ENCODE data around the gene RBKS. TPM values are rescaled to one million over a fixed set of nuclear protein-coding genes. Genes with fewer than 3 reads are reported as not detected.

Gene RBKS
- total RNA-seq, 1 experiment from 2014 or later: 3.3 TPM

- peaks cover 6% of the 10 kb centered on the region for H3K36me3 Mint-ChIP-seq (ENCODE audit: insufficient read depth, unreplicated experiment)
- no peak for DNase-seq
- no TSS peak for BruUV-seq (replicated peaks)
- CTCF ChIA-PET: no interaction called here
- H3K4me1 Mint-ChIP-seq (ENCODE audit: low read depth, unreplicated experiment): peaks cover 66% of the 10 kb centered on the region
- H3K4me3 Mint-ChIP-seq (ENCODE audit: low read depth, unreplicated experiment): no peak overlapping the region
- peak overlapping the region; percentile 27 for H3K27ac Mint-ChIP-seq (ENCODE audit: unreplicated experiment)
- H3K9me3 Mint-ChIP-seq (ENCODE audit: low read depth, unreplicated experiment): no peaks in the 10 kb centered on the region
- no peak for TF ChIP-seq CTCF (IDR thresholded peaks at IDR 0.05; ENCODE audit: unreplicated experiment)
- intact Hi-C loops (cut with micrococcal nuclease; ENCODE audit: unreplicated experiment): loop anchor here (10.0 kb wide), 1 partner anchor 127 kb away; no protein-coding TSS in a partner anchor
- no peaks in the 10 kb centered on the region for H3K27me3 Mint-ChIP-seq (ENCODE audit: unreplicated experiment)
Observed at GRCh38 chr2:27797841-27798240, 92.3 kb downstream of the RBKS start.

GRCh38 chr2:27796791-27797765, 93.1 kb downstream of the RBKS start:
- H3K27ac Mint-ChIP-seq (ENCODE audit: unreplicated experiment): peak overlapping the region; percentile 27
- BruUV-seq (replicated peaks): no TSS peak
- CTCF ChIA-PET: no interaction called here
- H3K4me3 Mint-ChIP-seq (ENCODE audit: low read depth, unreplicated experiment): no peak overlapping the region
- intact Hi-C loops (cut with micrococcal nuclease; ENCODE audit: unreplicated experiment): loop anchor here (10.0 kb wide), 1 partner anchor 128 kb away; no protein-coding TSS in a partner anchor
- no peaks in the 10 kb centered on the region for H3K27me3 Mint-ChIP-seq (ENCODE audit: unreplicated experiment)
- TF ChIP-seq CTCF (IDR thresholded peaks at IDR 0.05; ENCODE audit: unreplicated experiment): no peak
- peaks cover 6% of the 10 kb centered on the region for H3K36me3 Mint-ChIP-seq (ENCODE audit: insufficient read depth, unreplicated experiment)
- DNase-seq: no peak
- peaks cover 3% of the 10 kb centered on the region for H3K9me3 Mint-ChIP-seq (ENCODE audit: low read depth, unreplicated experiment)
- peaks cover 74% of the 10 kb centered on the region for H3K4me1 Mint-ChIP-seq (ENCODE audit: low read depth, unreplicated experiment)

GRCh38 chr2:27795868-27796277, 94.3 kb downstream of the RBKS start:
- no peak for DNase-seq
- peaks cover 6% of the 10 kb centered on the region for H3K36me3 Mint-ChIP-seq (ENCODE audit: insufficient read depth, unreplicated experiment)

More at GRCh38 chr2:27795868-27796277, 94.3 kb downstream of the RBKS start:
- Mint-ChIP-seq H3K4me1 (ENCODE audit: low read depth, unreplicated experiment) (peaks cover 82% of the 10 kb centered on the region), H3K27ac (ENCODE audit: unreplicated experiment) (peak overlapping the region; percentile 49), H3K4me3 (ENCODE audit: low read depth, unreplicated experiment) (no peak overlapping the region), H3K9me3 (ENCODE audit: low read depth, unreplicated experiment) (peaks cover 3% of the 10 kb centered on the region), H3K27me3 (ENCODE audit: unreplicated experiment) (no peaks in the 10 kb centered on the region)
- CTCF ChIA-PET: interaction anchor here (0.7 kb wide), 1 partner anchor 361 kb away, joined by 3 read pairs; no protein-coding TSS in a partner anchor
- no peak for TF ChIP-seq CTCF (IDR thresholded peaks at IDR 0.05; ENCODE audit: unreplicated experiment)
- intact Hi-C loops (cut with micrococcal nuclease; ENCODE audit: unreplicated experiment): loop anchor here (10.0 kb wide), 1 partner anchor 129 kb away; no protein-coding TSS in a partner anchor
- no TSS peak for BruUV-seq (replicated peaks)
